T-helper 9 cell (primary cell): ENCODE data around the gene LRCOL1.

Source experiments
- DNase-seq: peaks from one replicate; pipeline ENCODE4 v3.0.0-alpha.2; 2020

The LRCOL1 gene

GRCh38 chr12:132618683-132619043 is 8.3 kb upstream of the LRCOL1 start, which contains the start of gene P2RX2:
TSS of gene P2RX2 (plus strand) at chr12:132618776. CDS start at chr12:132618817, 41 bp downstream.
- no peak for DNase-seq

- no peak for DNase-seq
These were observed 7.7 kb upstream of the LRCOL1 start for GRCh38 chr12:132617822-132618682.

GRCh38 chr12:132617135-132617701 is 6.8 kb upstream of the LRCOL1 start:
- no peak for DNase-seq

GRCh38 chr12:132615579-132616038 is 5.2 kb upstream of the LRCOL1 start:
- no peak for DNase-seq

GRCh38 chr12:132614861-132615578 is 4.6 kb upstream of the LRCOL1 start:
- peak; percentile 77 for DNase-seq

GRCh38 chr12:132614029-132614428 is 3.6 kb upstream of the LRCOL1 start:
- no peak for DNase-seq

- DNase-seq, result no peak
These were observed 1.2 kb upstream of the LRCOL1 start for GRCh38 chr12:132611620-132612019.

GRCh38 chr12:132610866-132611602 is 652 bp upstream of the LRCOL1 start:
- DNase-seq, result no peak

GRCh38 chr12:132608231-132609171 is 1.9 kb downstream of the LRCOL1 start:
- no peak for DNase-seq

- DNase-seq, result no peak
These were observed 3.5 kb downstream of the LRCOL1 start for GRCh38 chr12:132606927-132607326.

- DNase-seq, result no peak
These were observed 3.9 kb downstream of the LRCOL1 start for GRCh38 chr12:132606466-132606865.

- no peak for DNase-seq
These were observed 4.5 kb downstream of the LRCOL1 start for GRCh38 chr12:132605892-132606291.

GRCh38 chr12:132604668-132605441 is 5.5 kb downstream of the LRCOL1 start:
- no peak for DNase-seq

- DNase-seq, result no peak
These were observed 6.2 kb downstream of the LRCOL1 start for GRCh38 chr12:132604151-132604618.

- DNase-seq, result no peak
These were observed 6.9 kb downstream of the LRCOL1 start for GRCh38 chr12:132603240-132604150.

GRCh38 chr12:132602572-132603239 is 7.7 kb downstream of the LRCOL1 start:
- no peak for DNase-seq

GRCh38 chr12:132601171-132601883 is 9.1 kb downstream of the LRCOL1 start:
- no peak for DNase-seq
